Measurements from ENCODE around the gene STX8.

STX8 gene

DNA sequence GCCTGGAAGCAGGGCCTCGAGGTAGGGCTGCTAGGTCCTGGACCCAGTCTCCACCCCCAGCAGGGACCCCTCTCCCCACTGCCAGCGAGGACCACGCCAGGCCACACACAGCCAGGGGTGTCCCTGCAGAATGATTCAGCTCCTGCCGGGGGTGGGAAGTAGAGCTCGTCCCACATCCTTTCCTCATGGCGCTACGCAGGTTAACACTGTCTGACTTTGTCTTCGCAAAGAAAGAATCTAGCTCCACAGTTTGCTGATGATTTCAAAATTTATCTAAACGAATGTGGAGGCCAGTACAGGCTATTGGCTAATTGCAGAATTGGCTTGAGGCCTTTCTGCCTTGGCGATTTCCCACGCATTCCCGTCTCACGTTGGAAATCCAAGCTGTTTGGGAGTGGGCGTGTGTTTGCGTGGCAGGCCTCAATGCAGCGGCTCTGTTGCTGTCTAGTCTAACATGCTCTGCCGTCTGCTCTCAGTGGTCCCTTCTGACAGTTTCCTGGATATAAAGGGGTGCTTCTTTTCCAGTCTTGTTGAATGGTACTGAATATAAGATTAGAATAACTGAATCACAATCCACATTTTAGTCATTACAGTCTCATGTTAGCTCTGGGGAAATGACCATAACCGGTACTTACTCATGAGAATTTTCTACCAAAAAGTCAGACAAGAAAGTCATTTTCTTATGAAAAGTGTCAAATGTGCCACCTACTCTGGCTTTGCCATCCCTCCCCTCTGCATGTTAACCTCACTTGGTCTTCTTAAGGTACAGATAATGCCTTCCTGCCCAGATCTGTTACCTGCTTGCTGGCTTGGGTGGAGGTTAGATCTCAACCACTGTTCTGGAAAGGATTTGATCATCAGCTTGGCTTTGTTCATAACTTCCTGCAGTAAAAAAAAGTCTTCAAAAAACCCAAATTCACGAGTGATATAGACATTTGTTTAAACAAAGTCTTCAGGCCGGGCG lies 301.9 kb downstream of the STX8 start:
- no peak overlapping the region for H3K27ac ChIP-seq (ENCODE audit: low read length)
- H3K79me2 ChIP-seq (ENCODE audit: insufficient read depth, low read length) = no peaks in the 10 kb centered on the region
- no peaks in the 10 kb centered on the region for H4K20me1 ChIP-seq (ENCODE audit: insufficient read depth, low read length)
- no peak for DNase-seq
- no peak overlapping the region for H3K4me3 ChIP-seq (ENCODE audit: low read depth in 1 of 2, low read length in 2 of 2)
- TF ChIP-seq, protein P1, sequence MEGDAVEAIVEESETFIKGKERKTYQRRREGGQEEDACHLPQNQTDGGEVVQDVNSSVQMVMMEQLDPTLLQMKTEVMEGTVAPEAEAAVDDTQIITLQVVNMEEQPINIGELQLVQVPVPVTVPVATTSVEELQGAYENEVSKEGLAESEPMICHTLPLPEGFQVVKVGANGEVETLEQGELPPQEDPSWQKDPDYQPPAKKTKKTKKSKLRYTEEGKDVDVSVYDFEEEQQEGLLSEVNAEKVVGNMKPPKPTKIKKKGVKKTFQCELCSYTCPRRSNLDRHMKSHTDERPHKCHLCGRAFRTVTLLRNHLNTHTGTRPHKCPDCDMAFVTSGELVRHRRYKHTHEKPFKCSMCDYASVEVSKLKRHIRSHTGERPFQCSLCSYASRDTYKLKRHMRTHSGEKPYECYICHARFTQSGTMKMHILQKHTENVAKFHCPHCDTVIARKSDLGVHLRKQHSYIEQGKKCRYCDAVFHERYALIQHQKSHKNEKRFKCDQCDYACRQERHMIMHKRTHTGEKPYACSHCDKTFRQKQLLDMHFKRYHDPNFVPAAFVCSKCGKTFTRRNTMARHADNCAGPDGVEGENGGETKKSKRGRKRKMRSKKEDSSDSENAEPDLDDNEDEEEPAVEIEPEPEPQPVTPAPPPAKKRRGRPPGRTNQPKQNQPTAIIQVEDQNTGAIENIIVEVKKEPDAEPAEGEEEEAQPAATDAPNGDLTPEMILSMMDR (IDR thresholded peaks at IDR 0.05; ENCODE audit: borderline replicate concordance, extremely low read depth, low read length, poor library complexity, severe bottlenecking) = no peak
- no peak for TF ChIP-seq EZH2 (IDR thresholded peaks at IDR 0.05; ENCODE audit: borderline replicate concordance, low read depth, low read length, severe bottlenecking)
- no peaks in the 10 kb centered on the region for H3K4me1 ChIP-seq (ENCODE audit: insufficient read depth, low read length)
- no peak for ATAC-seq (ENCODE audit: insufficient read depth, low read depth)
- H3K4me2 ChIP-seq (ENCODE audit: insufficient read depth, low read length) = no peak overlapping the region
- H3K27me3 ChIP-seq (ENCODE audit: insufficient read depth, low read length, poor library complexity) = no peaks in the 10 kb centered on the region
- no peak overlapping the region for H3K9ac ChIP-seq (ENCODE audit: low read depth, low read length)
- H3K36me3 ChIP-seq (ENCODE audit: insufficient read depth, low read length) = no peaks in the 10 kb centered on the region
- no peak overlapping the region for H2AFZ ChIP-seq (ENCODE audit: low read depth, low read length)
- H3K9me3 ChIP-seq (ENCODE audit: insufficient read depth, low read length, severe bottlenecking) = no peaks in the 10 kb centered on the region

DNA sequence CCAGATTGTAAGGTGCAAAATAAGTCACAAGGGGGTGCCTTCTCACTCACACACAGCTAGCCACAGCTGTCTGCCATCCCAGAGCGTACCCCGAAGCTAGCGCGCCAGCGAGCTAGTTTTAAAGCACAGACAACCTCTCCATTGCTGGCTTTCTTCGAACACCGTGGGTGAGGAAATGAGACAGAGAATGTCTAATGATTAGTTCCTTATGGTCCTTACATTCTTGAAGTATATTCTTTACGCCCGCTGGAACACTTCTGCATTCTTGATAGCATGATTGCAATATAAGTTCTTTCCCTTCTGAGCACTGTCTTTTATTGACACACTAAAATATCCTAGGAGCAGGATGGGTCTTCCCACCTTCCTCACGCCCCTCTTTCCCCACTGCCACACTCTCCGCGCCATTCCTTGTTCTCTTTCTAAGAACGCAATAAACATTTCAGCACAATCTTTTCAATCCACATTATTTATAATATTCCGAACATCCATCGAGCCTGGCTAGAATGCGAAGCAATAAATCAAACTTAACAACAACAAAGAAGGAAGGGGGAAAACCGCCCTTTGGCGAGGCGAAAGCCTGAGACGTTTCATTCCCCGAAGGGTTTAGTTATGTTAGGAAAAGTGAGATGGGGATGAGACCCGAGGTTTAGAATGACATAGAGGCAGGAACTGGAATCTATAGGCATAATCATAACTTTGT lies 303.0 kb downstream of the STX8 start:
- Histone ChIP-seq H3K4me2 (ENCODE audit: insufficient read depth, low read length) (no peak overlapping the region), H4K20me1 (ENCODE audit: insufficient read depth, low read length) (no peaks in the 10 kb centered on the region), H3K27me3 (ENCODE audit: insufficient read depth, low read length, poor library complexity) (no peaks in the 10 kb centered on the region), H3K79me2 (ENCODE audit: insufficient read depth, low read length) (no peaks in the 10 kb centered on the region), H3K9ac (ENCODE audit: low read depth, low read length) (no peak overlapping the region), H3K4me1 (ENCODE audit: insufficient read depth, low read length) (no peaks in the 10 kb centered on the region), H3K27ac (ENCODE audit: low read length) (no peak overlapping the region), H3K36me3 (ENCODE audit: insufficient read depth, low read length) (no peaks in the 10 kb centered on the region), H3K9me3 (ENCODE audit: insufficient read depth, low read length, severe bottlenecking) (no peaks in the 10 kb centered on the region), H3K4me3 (ENCODE audit: low read depth in 1 of 2, low read length in 2 of 2) (no peak overlapping the region), H2AFZ (ENCODE audit: low read depth, low read length) (no peak overlapping the region)
- no peak for ATAC-seq (ENCODE audit: insufficient read depth, low read depth)
- no peak for DNase-seq
- TF ChIP-seq, protein P1 (IDR thresholded peaks at IDR 0.05; ENCODE audit: borderline replicate concordance, extremely low read depth, low read length, poor library complexity, severe bottlenecking) = peak; percentile 10
- TF ChIP-seq EZH2 (IDR thresholded peaks at IDR 0.05; ENCODE audit: borderline replicate concordance, low read depth, low read length, severe bottlenecking) = no peak

DNA sequence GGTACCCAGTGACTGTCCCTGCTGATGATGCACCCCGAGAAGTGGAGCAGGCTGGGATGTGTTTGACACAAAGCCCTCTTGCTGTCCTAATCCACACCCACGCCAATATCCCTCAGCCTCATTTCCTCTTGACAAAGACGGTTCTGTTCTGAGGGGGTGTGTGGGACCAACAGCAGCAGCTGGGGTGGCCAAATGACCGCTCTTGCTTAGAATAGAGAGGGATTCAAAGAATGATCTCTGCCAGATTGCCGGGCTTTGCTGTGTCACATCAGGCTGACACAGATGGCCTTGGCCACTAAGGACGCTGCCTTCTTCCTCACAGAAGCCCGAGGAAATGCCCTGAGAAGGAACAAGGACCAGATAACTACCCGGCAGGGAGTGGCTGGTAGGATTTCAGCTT lies 303.6 kb downstream of the STX8 start:
- no peak overlapping the region for H2AFZ ChIP-seq (ENCODE audit: low read depth, low read length)
- no peak overlapping the region for H3K9ac ChIP-seq (ENCODE audit: low read depth, low read length)
- H3K4me1 ChIP-seq (ENCODE audit: insufficient read depth, low read length) = no peaks in the 10 kb centered on the region
- H3K36me3 ChIP-seq (ENCODE audit: insufficient read depth, low read length) = no peaks in the 10 kb centered on the region
- TF ChIP-seq EZH2 (IDR thresholded peaks at IDR 0.05; ENCODE audit: borderline replicate concordance, low read depth, low read length, severe bottlenecking) = no peak
- TF ChIP-seq, protein P1 (IDR thresholded peaks at IDR 0.05; ENCODE audit: borderline replicate concordance, extremely low read depth, low read length, poor library complexity, severe bottlenecking) = no peak
- DNase-seq = no peak
- H3K79me2 ChIP-seq (ENCODE audit: insufficient read depth, low read length) = no peaks in the 10 kb centered on the region
- no peaks in the 10 kb centered on the region for H3K9me3 ChIP-seq (ENCODE audit: insufficient read depth, low read length, severe bottlenecking)
- H3K27ac ChIP-seq (ENCODE audit: low read length) = no peak overlapping the region
- no peak overlapping the region for H3K4me3 ChIP-seq (ENCODE audit: low read depth in 1 of 2, low read length in 2 of 2)
- no peaks in the 10 kb centered on the region for H4K20me1 ChIP-seq (ENCODE audit: insufficient read depth, low read length)
- no peak overlapping the region for H3K4me2 ChIP-seq (ENCODE audit: insufficient read depth, low read length)
- no peak for ATAC-seq (ENCODE audit: insufficient read depth, low read depth)
- no peaks in the 10 kb centered on the region for H3K27me3 ChIP-seq (ENCODE audit: insufficient read depth, low read length, poor library complexity)

Measured in DND-41 (cell line).